ENCODE data around the gene CA4. TPM values are rescaled to one million over a fixed set of nuclear protein-coding genes. Genes with fewer than 3 reads are reported as not detected.

The CA4 gene
- total and polyA plus RNA-seq, 9 of the 15 experiments (the other 6 are each of a cell fraction or from before 2014, with no cell fraction given): 0.13 TPM; not detected in 7

GRCh38 chr17:60146206-60146605, 3.6 kb upstream of the CA4 start:
- intact Hi-C loops (cut with micrococcal nuclease): loop anchor here (10.0 kb wide), 1 partner anchor 489 kb away; no protein-coding TSS in a partner anchor
- H3K36me3 ChIP-seq (ENCODE audit: control insufficient read depth, insufficient read depth, low read length): no peaks in the 10 kb centered on the region
- no TSS peak for BruUV-seq (replicated peaks)
- peaks cover 3% of the 10 kb centered on the region for H3K9me1 ChIP-seq (ENCODE audit: control insufficient read depth, insufficient read depth, low read length)
- ChIA-PET CTCF (ENCODE audit: low intra/inter-chr PET ratio) (no interaction called here), POLR2A (interaction anchor here (0.5 to 1.6 kb wide), 3 partner anchors 10 to 28 kb away, joined by 3 read pairs; no protein-coding TSS in a partner anchor)
- H4K20me1 ChIP-seq (replicated peaks; ENCODE audit: control insufficient read depth, insufficient read depth, low read length): peaks cover 7% of the 10 kb centered on the region; the same call in 1 of the 2 replicates
- no peak overlapping the region for H3K4me2 ChIP-seq (ENCODE audit: insufficient read depth, low read length)
- no peak overlapping the region for H2AFZ ChIP-seq (ENCODE audit: low read depth, low read length)
- in situ Hi-C loops (cut with MboI): loop anchor here (10.0 kb wide), 1 partner anchor 279 kb away; the partner anchor contains the start of gene CHCT1
- ATAC-seq: no peak
- H3K4me1 ChIP-seq (replicated peaks in 1 of 2; ENCODE audit: control insufficient read depth in 2 of 2, insufficient read depth in 2 of 2, low read length in 2 of 2): peaks cover 0 to 32% of the 10 kb centered on the region in 2 experiments; a peak in 3 of 5 replicates
- no peak for FAIRE-seq
- TF ChIP-seq ZNF121 (CRISPR knock-in tag; conservative IDR thresholded peaks at IDR 0.05): peak; percentile 33; the same call in 1 of the 2 replicates
- no peak for TF ChIP-seq MAFF (IDR thresholded peaks at IDR 0.05; ENCODE audit: low read length)
- TF ChIP-seq POLR2AphosphoS5 (IDR thresholded peaks at IDR 0.05; ENCODE audit: control insufficient read depth, insufficient read depth, low read depth, low read length): no peak
- H3K9me3 ChIP-seq (replicated peaks; ENCODE audit: control insufficient read depth, insufficient read depth, low read depth, low read length): no peaks in the 10 kb centered on the region
- H3K9ac ChIP-seq (ENCODE audit: insufficient read depth in 1 of 2, low read depth in 2 of 2, low read length in 2 of 2): no peak overlapping the region
- no peak overlapping the region for H3K4me3 ChIP-seq
- DNase-seq (ENCODE audit: extremely low read depth in 1 of 4, low spot score in 3 of 4): no peak
- H3K27me3 ChIP-seq (ENCODE audit: control insufficient read depth in 2 of 2, insufficient read depth in 2 of 2, low read length in 2 of 2): peaks cover 38 to 68% of the 10 kb centered on the region in 2 experiments; a peak in 4 of 5 replicates
- no peak overlapping the region for H3K27ac ChIP-seq (ENCODE audit: extremely low read depth, low read depth, low read length)
- H3K79me2 ChIP-seq (ENCODE audit: control insufficient read depth, insufficient read depth, low read length): no peaks in the 10 kb centered on the region
- 7% methylated on average over 2 of the region's 2 CpGs for WGBS (ENCODE audit: insufficient coverage, low coverage, missing lambda C conversion rate)

GRCh38 chr17:60147553-60148223, 2.1 kb upstream of the CA4 start:
- FAIRE-seq (no peak), DNase-seq (ENCODE audit: extremely low read depth in 1 of 4, low spot score in 3 of 4) (no peak), ATAC-seq (no peak)
- H3K36me3 ChIP-seq (ENCODE audit: control insufficient read depth, insufficient read depth, low read length): no peaks in the 10 kb centered on the region
- H4K20me1 ChIP-seq (replicated peaks; ENCODE audit: control insufficient read depth, insufficient read depth, low read length): peaks cover 1% of the 10 kb centered on the region; the same call in 1 of the 2 replicates
- ChIA-PET CTCF (ENCODE audit: low intra/inter-chr PET ratio) (no interaction called here), POLR2A (no interaction called here)
- in situ Hi-C loops (cut with MboI): loop anchor here (10.0 kb wide), 1 partner anchor 277 kb away; the partner anchor contains the start of gene CHCT1
- H3K27me3 ChIP-seq (ENCODE audit: control insufficient read depth in 2 of 2, insufficient read depth in 2 of 2, low read length in 2 of 2): peaks cover 46 to 80% of the 10 kb centered on the region in 2 experiments; a peak in 4 of 5 replicates
- no peaks in the 10 kb centered on the region for H3K79me2 ChIP-seq (ENCODE audit: control insufficient read depth, insufficient read depth, low read length)
- H3K4me3 ChIP-seq: no peak overlapping the region
- intact Hi-C loops (cut with micrococcal nuclease): loop anchor here (10.0 kb wide), 1 partner anchor 487 kb away; no protein-coding TSS in a partner anchor
- H3K4me2 ChIP-seq (ENCODE audit: insufficient read depth, low read length): no peak overlapping the region
- peaks cover 0 to 22% of the 10 kb centered on the region in 2 experiments; a peak in 3 of 5 replicates for H3K4me1 ChIP-seq (replicated peaks in 1 of 2; ENCODE audit: control insufficient read depth in 2 of 2, insufficient read depth in 2 of 2, low read length in 2 of 2)
- no peaks in the 10 kb centered on the region for H3K9me3 ChIP-seq (replicated peaks; ENCODE audit: control insufficient read depth, insufficient read depth, low read depth, low read length)
- no peak for TF ChIP-seq RBBP5 (IDR thresholded peaks at IDR 0.05; ENCODE audit: borderline replicate concordance, insufficient read depth, low read length, poor library complexity, severe bottlenecking)
- TF ChIP-seq ZBTB11 (CRISPR knock-in tag; IDR thresholded peaks at IDR 0.05): peak in 1 of 3 experiments; percentile 40; a peak in 1 of 6 replicates
- no peak overlapping the region for H3K27ac ChIP-seq (ENCODE audit: extremely low read depth, low read depth, low read length)
- WGBS (ENCODE audit: insufficient coverage, low coverage, missing lambda C conversion rate): 6% methylated on average over 8 of the region's 8 CpGs
- H2AFZ ChIP-seq (ENCODE audit: low read depth, low read length): no peak overlapping the region
- BruUV-seq (replicated peaks): no TSS peak
- H3K9ac ChIP-seq (ENCODE audit: insufficient read depth in 1 of 2, low read depth in 2 of 2, low read length in 2 of 2): no peak overlapping the region
- H3K9me1 ChIP-seq (ENCODE audit: control insufficient read depth, insufficient read depth, low read length): peaks cover under 1% of the 10 kb centered on the region
